ENCODE results near the gene DRAXIN.

The DRAXIN gene

GRCh38 chr1:11738783-11739182 lies 47.3 kb downstream of the DRAXIN start:
- no peak for DNase-seq

GRCh38 chr1:11740258-11741192 lies 49.0 kb downstream of the DRAXIN start:
- DNase-seq: no peak

DNA sequence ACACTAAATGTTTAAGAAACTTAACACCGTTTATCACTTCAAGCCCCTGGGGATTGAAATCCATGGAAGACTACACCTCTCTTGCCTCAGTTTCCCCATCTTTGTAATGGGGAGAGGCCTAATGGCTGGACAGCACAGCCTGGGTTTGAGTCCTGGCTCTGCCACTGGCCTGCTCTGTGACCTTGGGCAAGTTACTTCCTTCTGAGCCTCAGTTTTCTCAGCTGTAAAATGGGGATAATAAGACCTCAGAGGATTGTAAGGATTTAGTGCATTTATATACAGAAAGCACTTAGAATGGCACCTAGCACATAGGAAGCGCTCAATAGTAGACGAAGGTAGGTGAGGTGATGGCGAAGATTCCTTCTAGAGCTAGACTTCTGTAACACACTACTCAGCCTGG lies 50.0 kb downstream of the DRAXIN start:
- DNase-seq: no peak

DNA sequence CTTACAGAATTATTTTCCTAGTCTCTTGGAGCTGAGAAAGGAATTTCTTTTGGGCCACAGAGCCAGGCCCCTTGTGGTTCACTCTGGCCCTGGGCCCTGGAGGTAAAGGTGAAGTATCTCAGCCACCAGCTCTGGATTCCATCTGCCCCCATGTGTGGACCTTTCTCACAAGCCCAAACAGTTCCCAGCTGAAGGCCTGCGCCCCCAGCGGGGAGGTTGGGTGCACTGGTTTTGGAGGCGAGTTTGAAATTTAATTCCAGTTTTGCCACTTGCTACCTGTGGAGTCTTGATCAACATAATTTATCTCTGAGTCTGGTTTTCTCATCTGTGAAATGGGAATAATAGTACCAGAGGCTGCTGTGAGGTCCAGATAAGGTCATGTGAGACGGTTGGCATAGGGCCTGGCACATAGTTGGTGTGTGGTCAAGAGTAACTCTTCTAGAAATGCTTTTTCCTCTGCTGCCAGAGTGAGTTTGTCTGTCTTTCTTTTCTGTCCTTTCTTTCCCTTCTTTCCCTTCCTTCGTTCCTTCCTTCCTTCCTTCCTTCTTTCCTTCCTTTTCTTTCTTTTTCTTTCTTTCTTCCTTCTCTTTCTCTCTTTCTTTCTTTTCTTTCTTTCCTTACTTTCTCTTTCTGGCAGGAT lies 50.5 kb downstream of the DRAXIN start:
- DNase-seq: no peak

GRCh38 chr1:11744287-11744686 lies 52.8 kb downstream of the DRAXIN start:
- DNase-seq: no peak

- no peak for DNase-seq
Observed at GRCh38 chr1:11746092-11746491, 54.6 kb downstream of the DRAXIN start.

DNA sequence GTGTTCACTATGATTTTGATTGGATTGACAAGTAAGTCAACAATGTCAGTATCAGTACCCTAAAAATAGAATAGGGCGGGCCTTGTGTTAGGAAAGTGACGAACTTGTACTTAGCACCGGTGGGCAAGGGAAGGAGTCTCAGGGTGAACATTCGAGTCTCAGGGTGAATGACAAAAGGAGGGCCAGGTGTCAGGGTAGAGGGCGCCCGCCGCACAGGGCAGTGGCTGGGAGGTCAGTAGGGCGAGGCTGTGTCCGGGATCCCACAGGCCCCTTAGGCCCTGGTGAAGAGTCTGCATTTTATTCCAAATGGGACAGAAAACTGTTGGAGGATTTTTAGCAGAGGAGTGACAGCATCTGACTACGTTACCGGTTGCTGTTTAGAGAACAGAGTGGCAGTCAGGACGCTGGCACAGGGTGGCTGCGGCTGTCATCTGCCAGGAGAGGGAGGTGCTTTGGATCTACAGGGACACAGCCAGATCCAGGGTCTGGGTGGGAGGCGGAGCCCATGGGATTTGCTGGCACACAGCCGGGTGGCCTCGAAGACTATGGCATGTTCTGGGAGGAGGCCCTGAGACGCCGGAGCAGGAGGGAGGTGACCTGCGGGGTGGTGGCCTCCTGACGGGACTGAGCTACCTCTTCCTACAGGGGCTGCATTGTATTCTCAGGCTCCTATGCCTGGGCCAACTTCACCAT lies 55.4 kb downstream of the DRAXIN start:
- DNase-seq: no peak

DNA sequence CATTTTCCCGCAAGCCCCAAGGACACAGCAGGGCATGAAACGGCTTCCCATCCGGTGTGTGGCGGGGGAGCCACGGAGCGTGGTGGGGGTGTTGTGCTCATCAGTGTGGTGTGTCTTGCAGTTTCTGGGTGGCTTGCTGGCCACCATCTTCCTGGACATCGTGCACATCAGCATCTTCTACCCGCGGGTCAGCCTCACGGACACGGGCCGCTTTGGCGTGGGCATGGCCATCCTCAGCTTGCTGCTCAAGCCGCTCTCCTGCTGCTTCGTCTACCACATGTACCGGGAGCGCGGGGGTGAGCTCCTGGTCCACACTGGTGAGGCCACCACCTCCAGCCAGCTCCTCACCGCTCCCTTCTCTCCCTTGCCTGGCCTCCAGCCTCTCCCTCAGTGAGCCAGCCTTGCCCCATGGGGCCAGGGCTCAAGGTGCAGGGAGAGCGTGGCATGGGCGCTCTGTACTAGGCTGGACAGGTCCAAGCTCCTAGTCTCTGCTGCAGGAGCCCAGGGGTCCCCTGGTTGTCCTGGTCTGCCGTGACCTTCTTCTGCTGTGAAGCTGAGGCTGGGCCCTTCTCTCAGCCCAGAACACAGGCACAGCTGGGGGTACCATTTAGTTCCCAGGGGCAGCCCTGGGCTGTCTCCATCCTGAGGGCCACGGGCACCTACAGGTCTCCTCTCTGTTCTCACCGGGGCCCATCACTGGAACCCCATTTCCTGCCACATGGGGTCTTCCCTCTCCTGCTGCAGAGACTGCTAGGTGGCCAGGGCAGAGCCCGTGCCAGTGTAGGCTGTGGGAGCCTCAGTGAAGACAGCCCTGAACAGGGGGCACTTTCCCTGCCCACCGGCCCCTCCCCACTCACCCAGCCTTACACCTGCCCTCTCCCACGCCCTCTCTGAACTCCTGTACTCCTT lies 57.0 kb downstream of the DRAXIN start:
- DNase-seq: no peak

GRCh38 chr1:11749203-11749689 lies 57.7 kb downstream of the DRAXIN start:
- DNase-seq: no peak

DNA sequence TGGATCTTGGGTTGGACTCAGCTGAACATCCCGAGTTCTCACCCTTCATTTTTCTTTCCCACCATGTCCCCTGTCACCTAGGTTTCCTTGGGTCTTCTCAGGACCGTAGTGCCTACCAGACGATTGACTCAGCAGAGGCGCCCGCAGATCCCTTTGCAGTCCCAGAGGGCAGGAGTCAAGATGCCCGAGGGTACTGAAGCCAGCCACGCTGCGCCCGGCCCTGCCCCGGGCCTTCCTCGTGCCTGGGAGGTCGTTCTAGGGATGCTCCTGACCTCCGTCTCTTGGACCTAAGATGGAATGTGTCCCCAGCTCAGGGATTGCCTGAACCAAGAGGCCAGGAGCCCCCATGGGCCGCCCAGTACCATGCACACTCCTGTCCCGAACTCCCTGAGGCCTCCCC lies 58.5 kb downstream of the DRAXIN start:
- DNase-seq: no peak

DNA sequence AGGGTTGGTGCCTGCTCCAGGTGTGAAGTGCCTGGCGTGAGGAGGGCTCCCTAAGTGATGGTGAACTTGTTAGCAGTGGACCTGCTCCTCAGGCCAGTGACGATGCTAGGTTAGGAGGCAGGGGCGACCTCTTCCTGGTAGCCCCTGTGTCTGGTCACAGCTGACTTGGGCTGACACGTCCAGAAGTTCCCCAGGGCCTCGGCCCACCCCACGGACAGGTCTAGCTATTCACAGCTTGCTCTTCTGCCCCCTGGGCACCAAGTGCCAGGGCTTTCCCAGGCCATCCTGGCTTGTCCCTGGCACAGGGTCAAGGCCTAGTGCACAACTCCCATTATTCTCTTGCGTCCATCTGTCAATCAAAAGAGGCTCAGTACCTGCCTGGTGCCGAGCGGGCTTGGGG lies 59.6 kb downstream of the DRAXIN start:
- no peak for DNase-seq

DNA sequence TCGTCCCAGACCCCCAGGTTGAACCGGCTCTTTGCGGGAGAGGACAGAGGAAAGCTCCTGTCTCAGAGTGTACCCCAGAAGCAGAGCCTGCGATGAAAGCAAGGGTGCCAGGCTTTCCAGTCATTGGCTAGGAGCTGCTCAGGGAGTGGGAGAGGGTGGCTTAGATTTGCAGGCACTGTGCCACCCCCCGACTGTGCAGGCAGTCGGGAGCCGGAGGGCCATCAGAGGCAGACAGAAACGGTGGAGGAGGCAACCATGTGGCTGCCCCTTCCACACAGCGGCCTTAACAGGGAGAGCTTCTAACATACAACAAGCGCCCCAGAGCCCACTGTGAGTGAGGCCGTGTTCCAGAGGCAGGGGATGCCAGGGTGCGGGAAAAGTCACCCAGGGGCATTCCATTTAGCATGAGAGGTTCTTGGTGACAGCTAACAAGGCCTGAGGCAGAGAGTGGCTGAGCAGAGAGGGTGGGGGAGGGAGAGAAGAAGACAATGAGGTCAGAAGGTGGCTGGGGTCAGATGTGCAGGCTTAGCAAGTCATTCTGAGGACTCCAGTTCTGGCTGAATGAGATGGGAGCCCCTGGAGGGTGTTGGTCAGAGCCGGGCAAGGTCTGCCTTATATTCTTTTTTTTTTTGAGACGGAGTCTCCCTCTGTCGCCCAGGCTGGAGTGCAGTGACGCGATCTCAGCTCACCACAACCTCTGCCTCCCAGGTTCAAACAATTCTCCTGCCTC lies 61.0 kb downstream of the DRAXIN start:
- no peak for DNase-seq

DNA sequence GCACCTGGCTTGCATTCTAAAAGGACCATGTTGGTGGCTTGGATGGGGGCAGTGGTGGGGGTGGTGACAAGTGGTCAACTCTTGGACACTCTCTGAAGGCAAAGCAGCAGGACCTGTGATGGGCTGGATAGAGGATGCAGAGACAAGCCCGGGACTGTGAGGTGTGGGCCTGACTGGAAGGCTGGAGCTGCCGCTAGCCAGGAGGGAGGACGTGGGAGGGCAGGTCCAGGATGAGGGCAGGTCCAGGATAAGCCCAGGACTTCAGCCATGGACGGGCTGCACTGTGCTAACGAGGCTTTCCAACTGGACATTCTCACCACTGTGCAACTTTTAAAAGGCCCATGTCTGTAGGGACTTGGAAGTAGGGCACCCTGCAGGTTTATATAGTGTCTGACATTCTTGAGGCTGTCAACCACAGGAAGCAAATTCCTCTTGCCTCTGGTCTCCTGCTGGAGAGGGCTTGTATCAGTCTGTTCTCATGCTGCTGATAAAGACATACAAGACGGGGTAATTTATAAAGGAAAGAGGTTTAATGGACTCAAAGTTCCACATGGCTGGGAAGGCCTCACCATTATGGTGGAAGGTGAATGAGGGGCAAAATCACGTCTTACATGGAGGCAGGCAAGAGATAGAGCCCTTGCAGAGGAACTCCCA lies 62.2 kb downstream of the DRAXIN start:
- peak; percentile 71 for DNase-seq

DNA sequence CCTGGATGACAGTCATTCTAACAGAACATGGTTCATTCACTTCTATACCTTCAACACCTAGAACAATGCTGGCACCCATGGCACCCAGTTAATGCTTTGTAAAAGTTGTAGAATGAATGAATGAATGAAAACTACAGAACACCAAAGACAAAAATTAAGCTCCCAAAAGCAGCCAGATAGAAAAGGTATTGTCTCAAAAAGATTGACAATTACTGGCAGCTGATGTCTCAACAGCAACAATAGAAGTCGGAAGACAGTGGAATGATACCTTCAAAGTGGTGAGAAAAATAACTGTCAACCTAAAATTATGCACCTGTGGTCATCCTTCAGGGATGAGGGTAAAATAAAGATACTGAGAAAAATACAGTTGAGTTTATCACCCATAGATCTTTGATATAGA lies 65.5 kb downstream of the DRAXIN start:
- DNase-seq: no peak

DNA sequence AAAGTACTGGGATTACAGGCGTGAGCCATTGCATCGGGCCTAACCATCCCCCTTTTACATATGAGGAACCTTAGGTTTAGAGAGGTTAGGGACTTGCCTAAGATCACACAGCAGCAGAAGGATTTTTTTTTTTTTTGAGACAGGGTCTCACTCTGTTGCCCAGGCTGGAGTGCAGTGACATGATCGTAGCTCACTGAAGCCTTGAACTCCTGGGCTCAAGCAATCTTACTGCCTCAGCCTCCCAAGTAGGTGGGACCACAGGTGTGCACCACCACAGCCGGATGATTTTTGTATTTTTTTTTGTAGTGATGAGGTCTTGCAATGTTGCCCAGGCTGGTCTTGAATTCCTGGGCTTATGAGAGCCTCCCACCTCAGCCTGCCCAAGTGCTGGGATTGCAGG lies 68.3 kb downstream of the DRAXIN start:
- DNase-seq: no peak

DNA sequence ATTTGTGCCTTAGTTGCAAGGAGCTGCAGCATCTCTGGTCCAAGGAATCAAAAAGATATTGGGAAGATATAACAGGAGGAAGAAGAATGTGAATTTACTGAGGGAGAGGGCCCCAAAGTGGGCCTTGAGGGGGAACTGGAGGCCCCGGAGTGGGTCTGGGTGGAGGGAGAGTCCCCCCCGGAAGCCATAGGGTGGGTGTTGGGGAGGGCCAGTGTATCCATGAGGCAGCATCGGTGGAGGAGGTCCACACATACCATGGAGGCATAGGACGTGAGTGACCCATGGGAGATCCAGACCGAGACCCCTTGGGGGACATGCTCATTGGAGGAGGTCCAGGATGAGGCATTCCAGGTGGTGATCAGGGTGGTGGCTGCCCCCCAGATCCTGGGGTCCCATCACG lies 69.8 kb downstream of the DRAXIN start:
- no peak for DNase-seq

GRCh38 chr1:11761988-11762406 lies 70.5 kb downstream of the DRAXIN start, which contains the start of gene C1orf167:
Gene C1orf167, plus strand, starts transcription at chr1:11762193. Its CDS starts 2,208 bp downstream, at chr1:11764401.
- DNase-seq: no peak

- no peak for DNase-seq
Observed at GRCh38 chr1:11764115-11764514, 72.6 kb downstream of the DRAXIN start.

- no peak for DNase-seq
Observed at GRCh38 chr1:11764519-11764918, 73.0 kb downstream of the DRAXIN start.

DNA sequence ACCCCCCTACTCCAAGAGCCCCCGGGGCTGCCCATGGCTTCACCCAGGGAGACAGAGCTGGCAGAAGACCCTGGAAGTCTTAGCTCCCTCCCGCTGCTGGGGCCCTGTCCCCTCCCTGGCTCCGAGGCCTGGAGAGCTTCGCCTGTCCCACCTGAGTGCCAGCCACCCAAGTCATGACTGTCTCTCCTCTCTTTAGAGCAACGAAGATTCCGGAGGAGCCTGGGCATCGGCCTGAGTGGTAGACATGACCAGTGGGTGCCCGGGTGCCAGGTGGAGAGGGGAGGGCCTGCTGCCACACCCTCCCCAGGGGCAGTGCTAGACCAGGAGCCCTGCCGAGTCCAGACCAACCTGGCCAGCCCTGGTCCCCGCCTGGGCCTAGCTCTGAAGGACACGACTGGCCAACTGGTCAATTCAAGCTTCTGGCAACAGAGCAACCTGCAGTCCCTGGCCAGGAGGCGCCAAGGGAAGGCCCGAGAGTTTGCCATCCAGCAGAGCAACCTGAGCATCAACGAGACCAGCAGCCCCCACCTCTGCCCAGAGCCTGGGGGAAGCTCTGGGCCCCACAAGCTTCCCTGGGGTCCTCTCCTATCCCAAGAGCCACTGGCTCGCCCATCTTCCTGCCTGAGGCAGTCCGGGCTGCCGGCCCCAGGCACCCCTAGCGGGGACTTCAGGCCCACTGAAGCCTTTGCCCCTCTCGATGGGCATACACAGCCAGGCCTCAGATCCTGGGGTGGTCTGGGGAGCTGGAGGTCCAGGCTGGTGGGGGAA lies 74.3 kb downstream of the DRAXIN start:
- no peak for DNase-seq

Data from fibroblast of skin of scalp (primary cell).